Right ventricle myocardium inferior (tissue), 1 donor: Measurements from ENCODE around the gene HNF1A. TPM values are rescaled to one million over a fixed set of nuclear protein-coding genes. Genes with fewer than 3 reads are reported as not detected.

Source experiments
- ATAC-seq: fragments of 200-7000 bp; cut with Tn5 transposase; one replicate; pipeline ENCODE4 v1.9.1; 2020; ENCODE audit warnings: mild to moderate bottlenecking, moderate library complexity
- DNase-seq: peaks from one replicate; pipeline ENCODE4 v3.0.0; 2021; ENCODE audit errors: missing footprints
- intact Hi-C: fragments of 100-400 bp; cut with DNase I; formaldehyde crosslinking; loops from one replicate; pipeline ENCODE4 v1.11.0; 2022
- total RNA-seq: library from RNA; stranded (reverse); fragmentation: NEBNext Ultra II Directional; extraction: Animal tissue kit (Norgen Biotek cat#: 25700); gene quantifications from one replicate; pipeline ENCODE4 v1.2.1, GENCODE V29; 2021
- donor health status: DM: no; HTN: yes; CAD: no; lungs with severe emphysema.

HNF1A gene
- total RNA-seq, 1 donor from 2014 or later = not detected

DNA sequence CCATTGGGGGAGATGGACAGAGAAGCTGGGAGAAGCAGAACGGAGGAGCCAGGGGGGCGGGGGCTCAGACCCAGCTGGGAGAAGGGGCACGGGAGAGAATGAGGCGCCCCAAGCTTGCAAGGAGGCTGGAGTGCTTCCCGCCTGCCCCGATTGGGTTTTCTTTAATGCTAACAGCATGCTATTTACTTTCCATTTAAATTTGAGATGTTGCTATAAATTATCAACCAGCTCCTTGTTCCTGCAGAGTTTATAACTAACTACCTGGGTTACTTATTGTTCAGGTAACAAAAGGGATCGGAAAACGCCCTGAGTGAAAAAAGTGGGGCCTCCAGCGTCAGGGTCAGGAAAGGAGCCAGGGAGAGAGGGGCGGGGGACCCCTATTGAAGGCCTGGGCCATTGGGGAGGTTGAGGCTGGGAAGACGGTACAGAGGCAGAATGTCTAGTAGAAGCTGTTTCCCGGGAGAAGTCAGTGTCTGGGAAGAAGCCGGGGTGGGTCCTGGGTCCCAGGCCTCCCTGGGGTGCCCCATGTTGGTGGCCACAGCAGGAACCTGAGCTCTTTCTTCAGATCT lies 2.5 kb downstream of the HNF1A start:
- DNase-seq (no peak), ATAC-seq (no peak)
- intact Hi-C loops = no loop called here

DNA sequence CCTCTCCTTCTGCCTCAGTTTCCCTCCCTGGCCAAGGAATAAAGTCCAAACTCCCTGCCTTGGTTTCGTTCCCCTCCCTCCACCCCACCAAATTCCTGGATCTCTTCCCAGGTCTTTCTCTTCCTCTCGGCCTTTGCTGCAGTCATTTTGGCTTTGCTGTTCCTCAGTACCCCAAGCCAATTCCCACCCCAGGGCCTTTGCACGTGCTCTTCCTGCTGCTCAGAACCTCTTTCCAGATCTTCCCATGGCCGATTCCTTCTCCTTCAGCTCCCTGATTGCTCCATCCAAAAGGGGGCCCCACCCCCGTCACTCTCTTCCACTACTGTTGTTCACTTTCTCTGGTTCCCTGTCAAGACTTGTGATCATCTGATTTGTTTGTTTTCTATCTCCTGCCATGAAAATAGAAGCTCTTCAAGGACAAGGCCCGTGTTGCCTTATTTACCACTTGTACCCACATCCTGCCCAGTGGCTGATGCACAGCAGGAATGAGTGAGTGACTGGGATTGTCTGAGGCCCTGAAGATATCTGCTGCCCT lies 3.1 kb downstream of the HNF1A start:
- DNase-seq (no peak), ATAC-seq (no peak)
- intact Hi-C loops = no loop called here

DNA sequence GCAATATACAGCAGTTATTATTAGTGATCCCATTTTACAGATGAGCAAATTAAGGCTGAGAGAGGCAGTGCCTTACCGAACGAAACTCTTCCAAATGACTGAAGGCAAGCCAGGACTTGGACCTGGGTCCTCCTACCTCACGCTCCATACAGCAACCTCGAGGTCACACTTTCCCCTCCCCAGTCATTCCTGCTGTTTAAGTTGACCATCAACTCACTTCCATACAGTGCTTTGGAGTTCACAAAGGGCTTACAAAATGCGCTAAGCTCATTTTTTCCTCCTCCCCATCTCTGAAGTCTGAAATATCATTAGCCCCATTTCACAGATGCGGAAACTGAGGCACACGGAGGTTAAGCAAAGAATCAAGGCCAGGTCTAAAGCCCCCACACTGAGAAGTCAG lies 4.3 kb downstream of the HNF1A start:
- ATAC-seq = no peak
- intact Hi-C loops = no loop called here
- no peak for DNase-seq

DNA sequence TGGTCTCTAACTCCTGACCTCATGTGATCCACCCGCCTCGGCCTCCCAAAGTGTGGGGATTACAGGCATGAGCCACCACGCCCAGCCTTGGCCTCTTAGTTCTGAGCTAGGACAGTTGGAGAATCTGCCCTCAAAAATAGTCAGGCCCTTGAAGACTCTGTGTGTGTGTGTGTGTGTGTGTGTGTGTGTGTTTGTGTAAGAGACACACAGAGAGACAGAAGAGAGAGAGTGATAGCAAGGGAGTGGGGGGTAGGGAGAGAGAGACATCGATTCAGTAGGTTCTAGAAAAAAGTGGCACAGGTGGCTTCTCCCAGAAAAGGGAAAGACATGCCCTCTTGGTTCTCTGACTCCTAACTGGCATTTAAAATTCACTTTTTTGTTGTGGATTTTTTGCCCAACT lies 5.4 kb downstream of the HNF1A start:
- no peak for DNase-seq
- no peak for ATAC-seq
- intact Hi-C loops = no loop called here

DNA sequence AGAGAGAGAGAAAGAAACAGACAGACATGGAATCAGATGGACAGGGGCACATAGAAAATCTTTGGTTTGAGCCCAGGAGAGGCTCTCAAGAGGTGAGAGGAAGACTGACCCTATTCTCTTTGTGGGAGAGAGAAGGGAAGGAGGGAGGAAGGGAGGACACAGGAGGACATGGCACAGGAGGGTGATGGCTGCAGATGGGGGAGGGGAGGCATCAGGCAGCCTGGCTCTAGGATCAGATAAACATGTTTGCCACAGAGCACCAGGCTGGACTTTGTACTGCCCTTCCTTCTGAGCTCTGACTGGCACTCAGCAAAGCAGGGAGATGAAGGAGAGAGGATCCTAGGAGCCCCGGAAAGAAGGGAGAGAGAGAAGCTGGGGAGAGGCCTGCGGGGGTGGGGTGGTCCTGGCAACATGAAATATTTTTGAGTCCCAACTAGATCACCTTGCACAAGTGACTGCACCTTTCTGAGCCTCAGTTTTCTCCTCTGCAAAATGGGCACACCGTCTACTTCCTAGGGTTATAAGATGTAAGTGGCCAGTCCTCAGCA lies 6.1 kb downstream of the HNF1A start:
- intact Hi-C loops = no loop called here
- DNase-seq (no peak), ATAC-seq (no peak)

DNA sequence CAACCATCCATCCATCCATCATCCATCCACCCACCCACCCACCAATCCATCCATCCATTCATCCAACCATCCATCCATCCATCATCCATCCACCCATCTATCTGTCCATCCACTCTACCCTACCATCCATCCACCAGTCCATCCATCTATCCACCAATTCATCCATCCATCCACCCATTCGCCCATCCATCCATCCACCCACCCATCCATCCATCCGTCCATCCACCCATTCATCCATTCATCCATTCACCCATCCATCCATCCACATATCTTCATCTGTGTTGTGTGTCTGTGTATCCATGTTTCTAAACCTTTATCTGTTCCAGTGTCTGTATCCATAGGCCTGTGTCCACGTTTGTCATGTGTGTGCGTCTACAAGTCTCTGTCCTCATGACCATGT lies 9.9 kb downstream of the HNF1A start:
- intact Hi-C loops = no loop called here
- ATAC-seq = no peak
- DNase-seq = no peak

DNA sequence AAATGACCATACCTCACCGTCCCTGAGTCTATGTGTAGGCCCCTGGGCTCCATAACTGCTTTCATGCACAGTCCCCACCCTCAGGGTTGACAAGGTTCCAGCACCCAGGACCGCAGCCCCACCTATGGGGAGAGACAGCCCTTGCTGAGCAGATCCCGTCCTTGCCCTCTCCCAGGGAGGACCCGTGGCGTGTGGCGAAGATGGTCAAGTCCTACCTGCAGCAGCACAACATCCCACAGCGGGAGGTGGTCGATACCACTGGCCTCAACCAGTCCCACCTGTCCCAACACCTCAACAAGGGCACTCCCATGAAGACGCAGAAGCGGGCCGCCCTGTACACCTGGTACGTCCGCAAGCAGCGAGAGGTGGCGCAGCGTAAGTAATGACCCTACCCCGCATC lies 10.3 kb downstream of the HNF1A start:
- ATAC-seq (no peak), DNase-seq (no peak)
- intact Hi-C loops = no loop called here

DNA sequence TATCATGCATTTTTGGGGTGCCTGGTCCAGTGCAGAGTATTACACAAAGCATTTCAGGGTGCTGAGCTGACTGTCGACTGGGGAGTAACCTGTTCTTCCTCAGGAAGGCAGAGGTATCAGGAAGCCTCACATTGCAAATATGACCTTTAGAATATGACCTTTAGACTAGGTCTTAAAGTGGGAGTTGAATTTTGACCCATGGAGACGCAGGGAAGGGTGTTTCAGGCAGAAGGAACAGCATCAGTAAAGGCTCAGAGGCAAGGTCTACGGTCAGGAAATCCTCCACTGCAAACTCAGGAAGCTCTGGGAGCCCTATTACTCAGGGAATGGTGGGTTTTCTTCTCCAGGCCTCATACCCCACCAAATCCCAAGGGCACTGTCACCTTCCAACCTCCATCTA lies 11.3 kb downstream of the HNF1A start:
- intact Hi-C loops = no loop called here
- no peak for ATAC-seq
- DNase-seq = no peak

DNA sequence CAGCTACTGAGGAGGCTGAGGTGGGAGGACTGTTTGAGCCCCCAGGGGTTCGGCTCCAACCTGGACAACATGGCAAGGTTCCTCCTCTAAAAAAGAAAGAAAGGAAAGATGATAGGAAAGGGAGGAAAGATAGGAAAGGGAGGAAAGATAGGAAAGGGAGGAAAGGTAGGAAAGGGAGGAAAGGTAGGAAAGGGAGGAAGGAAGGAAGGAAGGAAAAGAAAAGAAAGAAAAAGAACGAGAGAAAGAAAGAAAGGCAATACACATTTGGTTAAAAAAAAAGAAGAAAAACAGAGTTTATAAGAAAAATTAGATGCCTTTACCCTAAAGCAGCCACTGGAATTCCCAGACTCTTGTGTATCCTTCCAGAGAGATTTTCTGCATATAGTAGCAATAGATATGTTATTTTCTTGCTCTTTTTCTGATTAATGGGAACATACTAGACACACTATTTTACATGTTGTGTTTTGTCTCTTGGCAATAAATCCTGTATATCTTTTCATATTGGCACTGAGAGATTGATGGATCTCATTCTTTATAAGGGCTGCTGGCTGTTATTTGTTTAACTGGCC lies 12.2 kb downstream of the HNF1A start:
- DNase-seq = no peak
- intact Hi-C loops = no loop called here
- no peak for ATAC-seq

DNA sequence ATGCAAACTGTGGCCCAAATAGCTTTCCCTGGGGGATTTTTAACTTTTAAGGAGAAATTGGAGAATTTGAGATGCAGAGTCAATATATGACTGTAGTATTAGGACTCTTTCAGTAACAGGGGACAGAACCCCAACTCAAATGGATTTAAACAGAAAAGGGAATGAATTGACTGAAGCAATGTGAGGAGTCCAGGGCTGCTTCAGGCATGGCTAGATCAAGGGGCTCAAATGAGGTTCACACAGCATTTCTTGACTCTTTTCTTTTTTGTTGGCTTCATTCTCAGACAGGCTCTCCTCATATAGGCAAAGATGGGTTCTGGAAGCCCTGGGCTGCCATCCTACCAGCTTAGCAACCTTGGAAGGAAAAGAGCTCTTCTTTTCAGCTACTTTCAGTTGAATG lies 13.6 kb downstream of the HNF1A start:
- no peak for ATAC-seq
- DNase-seq = no peak
- intact Hi-C loops = no loop called here

DNA sequence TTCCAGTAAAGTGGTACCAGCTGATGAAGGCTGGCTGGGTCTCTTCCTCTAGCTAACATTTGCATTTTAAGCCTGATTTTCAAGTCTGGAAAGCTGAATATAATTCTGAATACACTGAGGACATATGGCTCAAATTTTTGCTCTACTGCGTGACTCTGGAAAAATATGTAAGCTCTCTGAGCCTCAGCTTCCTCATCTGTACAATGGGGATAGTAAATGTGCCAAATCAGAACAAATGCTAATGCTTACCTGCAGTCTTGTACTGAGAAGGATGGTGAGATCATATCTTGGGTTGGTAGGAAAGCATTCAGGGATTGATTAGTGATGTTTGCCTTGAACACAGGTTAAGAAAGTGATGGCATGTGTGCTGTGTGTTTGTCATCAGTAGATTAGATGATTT lies 14.6 kb downstream of the HNF1A start:
- ATAC-seq = no peak
- no peak for DNase-seq
- intact Hi-C loops = no loop called here

DNA sequence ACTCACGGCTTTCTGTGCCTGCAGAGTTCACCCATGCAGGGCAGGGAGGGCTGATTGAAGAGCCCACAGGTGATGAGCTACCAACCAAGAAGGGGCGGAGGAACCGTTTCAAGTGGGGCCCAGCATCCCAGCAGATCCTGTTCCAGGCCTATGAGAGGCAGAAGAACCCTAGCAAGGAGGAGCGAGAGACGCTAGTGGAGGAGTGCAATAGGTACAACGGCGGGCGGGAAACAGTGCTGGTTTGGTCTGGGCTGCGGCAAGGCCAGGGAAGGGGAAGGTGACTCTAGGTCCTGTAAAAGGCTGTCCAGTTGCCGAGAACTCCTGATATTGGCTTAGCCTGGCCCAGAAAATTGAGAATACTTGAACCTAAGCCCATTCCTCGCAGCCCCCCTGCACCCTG lies 15.2 kb downstream of the HNF1A start:
- intact Hi-C loops = no loop called here
- no peak for DNase-seq
- ATAC-seq = no peak

DNA sequence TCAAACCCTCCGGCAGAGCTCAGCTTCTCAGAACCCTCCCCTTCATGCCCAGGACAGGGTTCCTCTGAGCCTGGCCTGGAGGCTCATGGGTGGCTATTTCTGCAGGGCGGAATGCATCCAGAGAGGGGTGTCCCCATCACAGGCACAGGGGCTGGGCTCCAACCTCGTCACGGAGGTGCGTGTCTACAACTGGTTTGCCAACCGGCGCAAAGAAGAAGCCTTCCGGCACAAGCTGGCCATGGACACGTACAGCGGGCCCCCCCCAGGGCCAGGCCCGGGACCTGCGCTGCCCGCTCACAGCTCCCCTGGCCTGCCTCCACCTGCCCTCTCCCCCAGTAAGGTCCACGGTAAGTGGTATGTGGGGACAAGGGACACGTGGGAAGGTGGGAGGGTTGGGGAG lies 15.7 kb downstream of the HNF1A start:
- DNase-seq (no peak), ATAC-seq (no peak)
- intact Hi-C loops = no loop called here

DNA sequence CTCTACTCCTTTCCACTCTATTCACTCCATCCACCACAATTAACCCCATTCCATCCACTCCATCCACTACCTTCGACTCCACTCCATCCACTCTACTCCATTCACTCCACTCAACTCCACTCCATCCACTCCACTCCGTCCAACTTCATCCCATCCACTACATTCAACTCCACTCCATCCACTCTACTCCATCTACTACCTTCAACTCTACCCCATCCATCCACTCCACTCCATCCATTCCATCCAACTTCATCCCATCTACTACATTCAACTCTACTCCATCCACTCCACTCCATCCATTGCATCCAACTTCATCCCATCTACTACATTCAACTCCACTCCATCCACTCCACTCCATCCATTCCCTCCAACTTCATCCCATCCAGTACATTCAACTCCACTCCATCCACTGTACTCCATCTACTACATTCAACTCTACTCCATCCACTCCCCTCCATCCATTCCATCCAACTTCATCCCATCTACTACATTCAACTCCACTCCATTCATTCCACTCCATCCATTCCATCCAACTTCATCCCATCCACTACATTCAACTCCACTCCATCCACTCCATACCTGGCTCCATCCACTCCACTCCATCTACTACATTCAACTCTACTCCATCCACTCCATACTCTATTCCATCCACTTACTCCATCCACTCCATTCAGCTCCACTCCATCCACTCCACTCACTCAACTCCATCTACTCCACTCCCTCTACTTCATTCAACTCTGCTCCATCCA lies 16.4 kb downstream of the HNF1A start:
- ATAC-seq (no peak), DNase-seq (no peak)
- intact Hi-C loops = no loop called here

DNA sequence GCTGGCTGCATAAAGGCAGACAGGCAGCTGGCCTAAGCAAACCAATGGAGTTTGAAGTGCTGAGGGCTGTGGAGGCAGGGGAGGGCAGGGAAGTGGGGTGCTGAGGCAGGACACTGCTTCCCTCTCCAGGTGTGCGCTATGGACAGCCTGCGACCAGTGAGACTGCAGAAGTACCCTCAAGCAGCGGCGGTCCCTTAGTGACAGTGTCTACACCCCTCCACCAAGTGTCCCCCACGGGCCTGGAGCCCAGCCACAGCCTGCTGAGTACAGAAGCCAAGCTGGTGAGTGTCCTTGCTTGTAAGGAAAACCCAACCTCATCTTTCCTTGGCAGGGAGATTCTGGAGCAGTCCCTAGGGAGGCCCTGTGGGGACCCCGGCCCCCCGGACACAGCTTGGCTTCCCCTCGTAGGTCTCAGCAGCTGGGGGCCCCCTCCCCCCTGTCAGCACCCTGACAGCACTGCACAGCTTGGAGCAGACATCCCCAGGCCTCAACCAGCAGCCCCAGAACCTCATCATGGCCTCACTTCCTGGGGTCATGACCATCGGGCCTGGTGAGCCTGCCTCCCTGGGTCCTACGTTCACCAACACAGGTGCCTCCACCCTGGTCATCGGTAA lies 17.9 kb downstream of the HNF1A start:
- DNase-seq = no peak
- intact Hi-C loops = no loop called here
- ATAC-seq = no peak

DNA sequence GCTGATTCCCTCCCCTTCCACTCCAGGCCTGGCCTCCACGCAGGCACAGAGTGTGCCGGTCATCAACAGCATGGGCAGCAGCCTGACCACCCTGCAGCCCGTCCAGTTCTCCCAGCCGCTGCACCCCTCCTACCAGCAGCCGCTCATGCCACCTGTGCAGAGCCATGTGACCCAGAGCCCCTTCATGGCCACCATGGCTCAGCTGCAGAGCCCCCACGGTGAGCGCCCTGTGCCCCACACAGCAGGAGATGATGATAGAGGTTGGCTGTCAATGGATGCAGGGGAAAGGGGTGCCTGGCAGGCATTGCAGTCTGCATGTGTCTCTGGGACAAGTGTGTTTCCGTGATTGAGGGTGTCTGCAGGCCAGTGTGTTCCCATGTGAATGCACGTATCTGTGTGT lies 19.1 kb downstream of the HNF1A start:
- no peak for ATAC-seq
- intact Hi-C loops = no loop called here
- DNase-seq = no peak

DNA sequence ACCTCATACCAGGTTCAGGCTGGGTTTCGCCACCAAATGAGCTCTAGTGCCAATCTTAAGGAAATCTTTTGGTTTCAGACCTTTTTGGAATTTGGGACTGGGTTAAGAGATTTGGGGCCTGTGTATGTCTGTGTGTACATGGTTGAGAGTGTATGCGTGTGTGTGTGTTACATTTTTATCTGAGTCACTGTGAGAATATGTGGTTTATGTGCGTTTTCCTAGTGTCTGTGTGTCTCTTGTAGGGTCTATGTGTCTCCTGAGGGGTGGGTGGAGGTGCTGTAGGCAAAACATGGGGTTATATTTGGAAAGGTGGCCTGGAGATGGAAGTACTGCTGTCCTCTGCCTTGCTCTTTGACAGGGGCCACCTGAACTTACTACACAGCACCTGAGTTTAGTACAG lies 20.1 kb downstream of the HNF1A start:
- no peak for ATAC-seq
- no peak for DNase-seq
- intact Hi-C loops = no loop called here

DNA sequence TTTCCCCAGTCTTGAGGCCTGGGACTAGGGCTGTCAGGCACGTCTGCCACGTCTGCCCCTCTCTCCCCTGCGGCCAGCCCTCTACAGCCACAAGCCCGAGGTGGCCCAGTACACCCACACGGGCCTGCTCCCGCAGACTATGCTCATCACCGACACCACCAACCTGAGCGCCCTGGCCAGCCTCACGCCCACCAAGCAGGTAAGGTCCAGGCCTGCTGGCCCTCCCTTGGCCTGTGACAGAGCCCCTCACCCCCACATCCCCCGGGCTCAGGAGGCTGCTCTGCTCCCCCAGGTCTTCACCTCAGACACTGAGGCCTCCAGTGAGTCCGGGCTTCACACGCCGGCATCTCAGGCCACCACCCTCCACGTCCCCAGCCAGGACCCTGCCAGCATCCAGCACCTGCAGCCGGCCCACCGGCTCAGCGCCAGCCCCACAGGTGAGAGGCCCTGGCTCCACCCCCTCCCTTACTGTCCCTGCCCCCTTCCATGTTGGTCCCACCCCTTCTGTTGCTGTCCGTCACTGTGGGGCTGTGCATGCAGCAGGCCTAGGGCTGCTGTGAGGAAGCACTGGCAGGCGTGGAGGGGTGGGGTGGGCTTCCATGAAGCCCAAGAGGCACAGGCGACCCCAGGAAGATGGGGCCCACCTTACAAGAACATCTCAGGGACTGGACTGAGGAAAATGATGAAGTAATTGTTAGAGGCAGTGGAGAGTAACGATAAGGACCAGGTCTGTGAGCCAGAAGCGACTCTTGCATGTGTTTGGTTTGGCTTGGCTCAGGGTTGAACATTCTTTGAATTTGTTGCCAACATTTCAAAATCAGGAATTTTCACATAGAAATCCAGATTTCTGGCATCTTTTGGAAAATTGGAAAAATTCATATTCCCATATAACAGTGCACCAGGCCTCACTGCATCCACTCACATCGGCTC lies 21.1 kb downstream of the HNF1A start:
- no peak for DNase-seq
- ATAC-seq = no peak
- intact Hi-C loops = no loop called here

DNA sequence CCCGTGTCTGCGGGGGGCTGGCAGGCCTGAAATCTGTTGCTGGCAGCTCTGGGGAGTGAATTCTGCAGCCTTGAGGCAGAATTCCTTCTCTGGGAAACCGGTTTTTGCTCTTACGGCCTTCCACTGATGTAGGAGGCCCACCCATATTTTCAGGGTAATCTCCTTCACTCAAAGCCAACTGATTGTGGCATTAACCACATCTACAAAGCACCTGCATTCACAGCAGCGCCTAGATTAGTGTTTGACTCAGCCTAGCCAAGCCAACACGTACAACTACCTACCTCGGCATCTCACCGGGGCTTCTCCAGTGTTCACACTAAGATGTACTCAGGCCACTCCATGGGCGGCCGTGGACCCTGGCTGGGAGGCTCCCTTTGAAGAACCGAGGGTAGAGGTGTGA lies 22.2 kb downstream of the HNF1A start:
- intact Hi-C loops = no loop called here
- DNase-seq = no peak
- ATAC-seq = no peak
